PC-9 (cell line): ENCODE data around the gene RXRA. TPM values are rescaled to one million over a fixed set of nuclear protein-coding genes. Genes with fewer than 3 reads are reported as not detected.

Experiments
- BruUV-seq: library from RNA; stranded (reverse); fragments of 400-500 nt; replicated peaks from 2 replicates; lab custom pipeline; 2021; lab: Mats Ljungman, UMichigan
- CTCF ChIA-PET: fragments of 300-600 bp; sonication (Branson Sonifier 250); formaldehyde crosslinking; loops from one replicate; lab custom pipeline; 2022; ENCODE audit warnings: antibody characterized with exemption; lab: Charles Lee
- POLR2A ChIA-PET: fragments of 300-600 bp; sonication (Branson Sonifier 250); formaldehyde crosslinking; loops from one replicate; lab custom pipeline; 2022; ENCODE audit warnings: antibody characterized with exemption; ENCODE audit not compliant: unreplicated experiment; lab: Charles Lee
- DNase-seq, 2 experiments: peaks; one replicate each; pipeline versions ENCODE4 v3.0.0 to v3.0.0-alpha.2; 2015 to 2022; ENCODE audit warnings: mixed read lengths in 1 of 2
- H2AFZ ChIP-seq: fragments of 200-600 bp; sonication (generic); 2 replicates; pipeline ENCODE4 v1.8.1; 2017; ENCODE audit warnings: antibody characterized with exemption
- H3F3A ChIP-seq: fragments of 200-600 bp; sonication (generic); 2 replicates; pipeline ENCODE4 v1.8.1; 2017; ENCODE audit warnings: antibody characterized with exemption, mild to moderate bottlenecking, low read depth; ENCODE audit not compliant: insufficient read depth
- H3K27ac ChIP-seq: fragments of 200-600 bp; sonication (generic); 2 replicates; pipeline ENCODE4 v1.6.1; 2016; ENCODE audit warnings: mixed run types
- H3K27me3 ChIP-seq: fragments of 200-600 bp; sonication (generic); 2 replicates; pipeline ENCODE4 v1.6.1; 2016; ENCODE audit warnings: low read depth, mixed run types; ENCODE audit not compliant: insufficient read depth
- H3K36me3 ChIP-seq: fragments of 200-600 bp; sonication (generic); 2 replicates; pipeline ENCODE4 v1.6.1; 2016; ENCODE audit warnings: low read depth, mixed run types
- H3K4me1 ChIP-seq: fragments of 200-600 bp; sonication (generic); replicated peaks from 2 replicates; pipeline ENCODE4 v1.6.1; 2016; ENCODE audit warnings: mixed run types; ENCODE audit not compliant: insufficient read depth
- H3K4me2 ChIP-seq: fragments of 200-600 bp; sonication (generic); 2 replicates; pipeline ENCODE4 v1.6.1; 2017; ENCODE audit warnings: mixed run types
- H3K4me3 ChIP-seq: fragments of 200-600 bp; sonication (generic); 2 replicates; pipeline ENCODE4 v1.6.1; 2016; ENCODE audit warnings: mixed run types
- H3K79me2 ChIP-seq: fragments of 200-600 bp; sonication (generic); 2 replicates; pipeline ENCODE4 v1.6.1; 2017; ENCODE audit warnings: low read depth, mixed run types
- H3K9me2 ChIP-seq: fragments of 200-600 bp; sonication (generic); 2 replicates; pipeline ENCODE4 v1.8.1; 2017; ENCODE audit warnings: mild to moderate bottlenecking; ENCODE audit not compliant: insufficient read depth
- H3K9me3 ChIP-seq: fragments of 200-600 bp; sonication (generic); 2 replicates; pipeline ENCODE4 v1.8.1; 2016; ENCODE audit warnings: low read depth; ENCODE audit not compliant: insufficient read depth
- H4K20me1 ChIP-seq: fragments of 200-600 bp; sonication (generic); 2 replicates; pipeline ENCODE4 v1.8.1; 2017; ENCODE audit not compliant: insufficient read depth
- EZH2 ChIP-seq: fragments of 200-600 bp; sonication (generic); IDR thresholded peaks from 2 replicates; pipeline ENCODE4 v1.8.0; 2017; ENCODE audit warnings: antibody characterized with exemption, low read depth
- intact Hi-C: fragments of 100-400 bp; cut with micrococcal nuclease; formaldehyde crosslinking; loops from one replicate; pipeline ENCODE4 v1.10.0; 2022; ENCODE audit not compliant: unreplicated experiment
- total RNA-seq: library from RNA; stranded (reverse); gene quantifications from 2 replicates; pipeline ENCODE4 v1.2.3, GENCODE V29; 2021
- TF ChIP-seq, protein P1 (sequence below): fragments of 200-600 bp; sonication (generic); conservative IDR thresholded peaks from 2 replicates; pipeline ENCODE4 v1.6.1; 2017; ENCODE audit warnings: mixed run types, antibody characterized with exemption, mild to moderate bottlenecking, moderate library complexity

Gene RXRA
- total RNA-seq, 1 experiment from 2014 or later = 146 TPM

- ChIA-PET CTCF (interaction anchor here (1.3 to 1.5 kb wide), 2 partner anchors 21 to 23 kb away, joined by 4 to 10 read pairs; no protein-coding TSS in a partner anchor), POLR2A (interaction anchor here (1.3 to 2.4 kb wide), 2 partner anchors 21 to 22 kb away, joined by 4 to 19 read pairs; no protein-coding TSS in a partner anchor)
- peak overlapping the region; percentile 87 for H3K27ac ChIP-seq
- peaks cover 66% of the 10 kb centered on the region for H3F3A ChIP-seq
- peak overlapping the region; percentile 98 for H3K4me2 ChIP-seq
- no peak for TF ChIP-seq EZH2
- TF ChIP-seq, protein P1, sequence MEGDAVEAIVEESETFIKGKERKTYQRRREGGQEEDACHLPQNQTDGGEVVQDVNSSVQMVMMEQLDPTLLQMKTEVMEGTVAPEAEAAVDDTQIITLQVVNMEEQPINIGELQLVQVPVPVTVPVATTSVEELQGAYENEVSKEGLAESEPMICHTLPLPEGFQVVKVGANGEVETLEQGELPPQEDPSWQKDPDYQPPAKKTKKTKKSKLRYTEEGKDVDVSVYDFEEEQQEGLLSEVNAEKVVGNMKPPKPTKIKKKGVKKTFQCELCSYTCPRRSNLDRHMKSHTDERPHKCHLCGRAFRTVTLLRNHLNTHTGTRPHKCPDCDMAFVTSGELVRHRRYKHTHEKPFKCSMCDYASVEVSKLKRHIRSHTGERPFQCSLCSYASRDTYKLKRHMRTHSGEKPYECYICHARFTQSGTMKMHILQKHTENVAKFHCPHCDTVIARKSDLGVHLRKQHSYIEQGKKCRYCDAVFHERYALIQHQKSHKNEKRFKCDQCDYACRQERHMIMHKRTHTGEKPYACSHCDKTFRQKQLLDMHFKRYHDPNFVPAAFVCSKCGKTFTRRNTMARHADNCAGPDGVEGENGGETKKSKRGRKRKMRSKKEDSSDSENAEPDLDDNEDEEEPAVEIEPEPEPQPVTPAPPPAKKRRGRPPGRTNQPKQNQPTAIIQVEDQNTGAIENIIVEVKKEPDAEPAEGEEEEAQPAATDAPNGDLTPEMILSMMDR = no peak
- DNase-seq = peak; percentile 93 to 95
- H3K9me3 ChIP-seq = no peaks in the 10 kb centered on the region
- TSS peak; percentile 55 for BruUV-seq
- peaks cover 94% of the 10 kb centered on the region for H3K4me1 ChIP-seq
- H2AFZ ChIP-seq = no peak overlapping the region
- peaks cover 11% of the 10 kb centered on the region; the same call in 1 of the 2 replicates for H4K20me1 ChIP-seq
- no peaks in the 10 kb centered on the region for H3K27me3 ChIP-seq
- H3K79me2 ChIP-seq = peaks cover 86% of the 10 kb centered on the region
- H3K36me3 ChIP-seq = no peaks in the 10 kb centered on the region
- H3K9me2 ChIP-seq = no peaks in the 10 kb centered on the region
- intact Hi-C loops = loop anchor here (1.0 to 2.0 kb wide), 5 partner anchors 23 to 192 kb away; partner anchors contain the start of gene RNU6ATAC
- H3K4me3 ChIP-seq = peak overlapping the region; percentile 63
Observed at GRCh38 chr9:134356496-134357470, 30.5 kb downstream of the RXRA start.

DNA sequence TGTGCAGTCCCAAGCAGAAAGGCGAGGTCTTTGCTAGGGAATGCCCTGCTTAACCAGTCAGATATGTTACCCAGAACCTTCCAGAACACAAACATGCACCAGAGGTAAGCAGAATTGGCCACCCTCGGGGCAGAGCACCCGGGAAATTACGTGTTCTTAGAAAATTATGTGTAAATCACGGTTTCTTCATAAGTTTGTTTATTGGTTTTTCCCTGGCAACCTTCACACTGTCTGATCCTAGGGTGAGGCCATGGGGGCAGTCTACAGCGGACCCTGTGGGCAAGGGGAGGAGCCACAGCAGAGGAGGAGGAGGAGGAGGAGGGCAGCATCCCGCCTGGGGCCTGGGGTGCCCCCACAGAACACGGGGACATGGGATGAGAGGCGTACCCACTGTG is 31.4 kb downstream of the RXRA start:
- H3F3A ChIP-seq = peaks cover 66% of the 10 kb centered on the region
- H3K4me3 ChIP-seq = peak overlapping the region; percentile 63; the same call in 1 of the 2 replicates
- TF ChIP-seq, protein P1 = no peak
- TF ChIP-seq EZH2 = no peak
- peak overlapping the region; percentile 87 for H3K27ac ChIP-seq
- H3K4me2 ChIP-seq = peak overlapping the region; percentile 98
- intact Hi-C loops = loop anchor here (1.0 to 2.0 kb wide), 4 partner anchors 29 to 193 kb away; partner anchors contain the start of gene RNU6ATAC
- no peaks in the 10 kb centered on the region for H3K36me3 ChIP-seq
- no peaks in the 10 kb centered on the region for H3K27me3 ChIP-seq
- peaks cover 19% of the 10 kb centered on the region; the same call in 1 of the 2 replicates for H4K20me1 ChIP-seq
- peaks cover 86% of the 10 kb centered on the region for H3K79me2 ChIP-seq
- DNase-seq = peak in 1 of 2 experiments; percentile 88
- no peaks in the 10 kb centered on the region for H3K9me3 ChIP-seq
- POLR2A ChIA-PET = no interaction called here
- CTCF ChIA-PET = no interaction called here
- no TSS peak for BruUV-seq
- no peaks in the 10 kb centered on the region for H3K9me2 ChIP-seq
- peaks cover 88% of the 10 kb centered on the region for H3K4me1 ChIP-seq
- H2AFZ ChIP-seq = no peak overlapping the region

DNA sequence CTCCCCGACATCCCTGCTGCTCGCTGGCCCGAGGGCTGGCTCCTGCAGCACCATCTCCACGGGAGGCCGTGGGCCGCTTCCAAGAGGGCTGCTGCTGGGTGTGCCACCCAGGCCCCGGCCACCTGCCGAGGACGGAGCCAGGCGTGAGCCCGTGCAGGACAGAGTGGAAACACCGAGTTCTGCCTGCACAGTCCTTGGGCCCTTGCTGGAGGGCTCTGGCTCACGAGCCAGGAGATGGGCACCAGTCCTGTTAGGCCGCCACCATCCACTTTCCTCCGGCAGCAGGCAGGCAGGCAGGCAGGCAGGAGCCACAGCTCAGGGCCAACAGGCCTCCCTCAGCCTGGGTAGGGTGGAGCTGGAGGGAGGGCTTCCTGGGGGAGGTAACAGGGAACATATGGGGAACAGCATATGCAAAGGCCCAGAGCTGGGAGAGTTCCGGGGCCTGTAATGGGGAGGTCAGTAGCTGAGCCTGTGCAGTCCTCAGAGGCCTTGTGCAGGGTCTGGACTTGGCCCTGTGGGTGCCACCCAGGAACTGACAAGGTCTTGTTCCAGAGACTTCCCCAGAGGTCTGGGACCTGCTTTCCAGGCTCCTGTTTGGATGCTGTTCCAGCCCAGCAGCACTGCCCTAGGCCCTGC is 31.9 kb downstream of the RXRA start:
- Histone ChIP-seq H3K9me2 (no peaks in the 10 kb centered on the region), H2AFZ (no peak overlapping the region), H3K27me3 (no peaks in the 10 kb centered on the region), H3K4me1 (peaks cover 82% of the 10 kb centered on the region), H3K4me2 (peak overlapping the region; percentile 98), H4K20me1 (peaks cover 19% of the 10 kb centered on the region; the same call in 1 of the 2 replicates), H3K36me3 (no peaks in the 10 kb centered on the region), H3K79me2 (peaks cover 86% of the 10 kb centered on the region), H3K4me3 (peak overlapping the region; percentile 39; the same call in 1 of the 2 replicates), H3K27ac (peak overlapping the region; percentile 87), H3F3A (peaks cover 66% of the 10 kb centered on the region), H3K9me3 (no peaks in the 10 kb centered on the region)
- ChIA-PET CTCF (no interaction called here), POLR2A (interaction anchor here (0.5 kb wide), 1 partner anchor 49 kb away, joined by 7 read pairs; no protein-coding TSS in a partner anchor)
- intact Hi-C loops = no loop called here
- no TSS peak for BruUV-seq
- TF ChIP-seq, protein P1 = no peak
- no peak for TF ChIP-seq EZH2
- DNase-seq = no peak
